NCI-H82 treated with DMSO at 0.1 percent for 48 hours (cell line): Measurements from ENCODE around the gene LRCOL1.

Source experiments
- DNase-seq: peaks from one replicate; lab custom pipeline; 2025; ENCODE audit not compliant: unreplicated experiment; lab: John Stamatoyannopoulos, UW

Gene LRCOL1

GRCh38 chr12:132637811-132638210, 27.4 kb upstream of the LRCOL1 start:
- DNase-seq, result no peak

- no peak for DNase-seq
These were observed 24.9 kb upstream of the LRCOL1 start for GRCh38 chr12:132635076-132635955.

- no peak for DNase-seq
These were observed 24.1 kb upstream of the LRCOL1 start for GRCh38 chr12:132634411-132634990.

- DNase-seq, result no peak
These were observed 23.5 kb upstream of the LRCOL1 start for GRCh38 chr12:132633901-132634300.

GRCh38 chr12:132633398-132633797, 23.0 kb upstream of the LRCOL1 start:
- DNase-seq, result no peak

- DNase-seq, result no peak
These were observed 22.3 kb upstream of the LRCOL1 start for GRCh38 chr12:132632521-132633228.

GRCh38 chr12:132631666-132632065, 21.3 kb upstream of the LRCOL1 start:
- DNase-seq, result no peak

- no peak for DNase-seq
These were observed 20.3 kb upstream of the LRCOL1 start for GRCh38 chr12:132630672-132631071.

- DNase-seq, result no peak
These were observed 18.9 kb upstream of the LRCOL1 start for GRCh38 chr12:132629330-132629729.

- DNase-seq, result no peak
These were observed 15.5 kb upstream of the LRCOL1 start for GRCh38 chr12:132625731-132626430.

GRCh38 chr12:132624910-132625630, 14.7 kb upstream of the LRCOL1 start:
- no peak for DNase-seq

- no peak for DNase-seq
These were observed 13.9 kb upstream of the LRCOL1 start for GRCh38 chr12:132624186-132624855.

- no peak for DNase-seq
These were observed 12.9 kb upstream of the LRCOL1 start for GRCh38 chr12:132623072-132623869.

GRCh38 chr12:132622437-132623071, 12.2 kb upstream of the LRCOL1 start:
- DNase-seq, result no peak

GRCh38 chr12:132621657-132622435, 11.5 kb upstream of the LRCOL1 start:
- DNase-seq, result no peak

GRCh38 chr12:132620899-132621656, 10.7 kb upstream of the LRCOL1 start:
- DNase-seq, result no peak
